ENCODE measurements around the gene PUM1.

PUM1 gene

GRCh38 chr1:30904962-30905335 lies 160.6 kb downstream of the PUM1 start:
- peaks cover 40% of the 10 kb centered on the region for H3K27me3 Mint-ChIP-seq
- peaks cover 13% of the 10 kb centered on the region for H3K4me1 Mint-ChIP-seq
- no peaks in the 10 kb centered on the region for H3K36me3 Mint-ChIP-seq (ENCODE audit: low read depth)
- ATAC-seq (no peak), DNase-seq (no peak)
- no peaks in the 10 kb centered on the region for H3K9me3 Mint-ChIP-seq
- no peak overlapping the region for H3K4me3 Mint-ChIP-seq
- no peak overlapping the region for H3K27ac Mint-ChIP-seq

GRCh38 chr1:30904191-30904961 lies 161.1 kb downstream of the PUM1 start:
- Mint-ChIP-seq H3K4me1 (peaks cover 10% of the 10 kb centered on the region), H3K27me3 (peaks cover 38% of the 10 kb centered on the region), H3K4me3 (no peak overlapping the region), H3K27ac (no peak overlapping the region), H3K9me3 (no peaks in the 10 kb centered on the region), H3K36me3 (ENCODE audit: low read depth) (no peaks in the 10 kb centered on the region)
- no peak for ATAC-seq
- DNase-seq, result no peak

- H3K4me3 Mint-ChIP-seq, result no peak overlapping the region
- H3K4me1 Mint-ChIP-seq, result peaks cover 6% of the 10 kb centered on the region
- no peaks in the 10 kb centered on the region for H3K36me3 Mint-ChIP-seq (ENCODE audit: low read depth)
- peaks cover 32% of the 10 kb centered on the region for H3K27me3 Mint-ChIP-seq
- no peak overlapping the region for H3K27ac Mint-ChIP-seq
- no peaks in the 10 kb centered on the region for H3K9me3 Mint-ChIP-seq
- DNase-seq, result no peak
- no peak for ATAC-seq
Observed at GRCh38 chr1:30903343-30904034, 162.0 kb downstream of the PUM1 start.

DNA sequence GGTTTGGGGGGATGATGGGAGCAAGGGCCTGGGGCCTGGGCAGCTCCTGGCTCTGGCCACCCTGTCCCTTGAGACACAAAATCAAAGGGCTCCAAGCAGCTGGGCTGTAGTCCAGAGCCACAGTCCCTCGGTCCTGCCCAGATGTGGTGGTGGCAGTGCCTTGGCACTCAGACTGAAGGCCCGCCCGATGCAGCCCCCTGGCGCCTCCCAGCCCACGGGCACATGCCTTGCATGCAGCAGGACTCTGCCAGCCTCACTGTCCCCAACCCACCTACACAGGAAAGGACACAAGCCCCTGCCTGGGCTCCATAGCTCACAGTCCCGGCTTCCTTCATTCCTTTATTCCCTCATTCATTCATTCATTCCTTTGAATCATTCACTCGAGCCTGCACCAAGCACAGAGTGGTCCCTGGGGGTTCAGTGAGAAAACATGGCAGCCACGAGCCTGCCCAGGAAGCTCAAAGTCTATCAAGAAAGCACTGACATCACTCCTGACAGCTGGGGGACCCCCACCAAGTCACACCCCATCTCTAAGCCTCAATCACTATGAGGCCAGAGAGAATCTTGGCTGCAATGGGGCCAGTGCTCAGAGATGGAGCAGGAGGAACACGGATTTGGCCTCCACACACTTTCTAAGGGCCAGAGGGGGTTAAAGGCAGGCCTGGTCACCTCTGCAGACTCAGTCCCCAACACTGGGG lies 162.8 kb downstream of the PUM1 start:
- H3K4me3 Mint-ChIP-seq, result no peak overlapping the region
- peaks cover 30% of the 10 kb centered on the region for H3K27me3 Mint-ChIP-seq
- peaks cover 5% of the 10 kb centered on the region for H3K4me1 Mint-ChIP-seq
- H3K36me3 Mint-ChIP-seq (ENCODE audit: low read depth), result no peaks in the 10 kb centered on the region
- no peaks in the 10 kb centered on the region for H3K9me3 Mint-ChIP-seq
- no peak overlapping the region for H3K27ac Mint-ChIP-seq
- ATAC-seq (no peak), DNase-seq (no peak)

DNA sequence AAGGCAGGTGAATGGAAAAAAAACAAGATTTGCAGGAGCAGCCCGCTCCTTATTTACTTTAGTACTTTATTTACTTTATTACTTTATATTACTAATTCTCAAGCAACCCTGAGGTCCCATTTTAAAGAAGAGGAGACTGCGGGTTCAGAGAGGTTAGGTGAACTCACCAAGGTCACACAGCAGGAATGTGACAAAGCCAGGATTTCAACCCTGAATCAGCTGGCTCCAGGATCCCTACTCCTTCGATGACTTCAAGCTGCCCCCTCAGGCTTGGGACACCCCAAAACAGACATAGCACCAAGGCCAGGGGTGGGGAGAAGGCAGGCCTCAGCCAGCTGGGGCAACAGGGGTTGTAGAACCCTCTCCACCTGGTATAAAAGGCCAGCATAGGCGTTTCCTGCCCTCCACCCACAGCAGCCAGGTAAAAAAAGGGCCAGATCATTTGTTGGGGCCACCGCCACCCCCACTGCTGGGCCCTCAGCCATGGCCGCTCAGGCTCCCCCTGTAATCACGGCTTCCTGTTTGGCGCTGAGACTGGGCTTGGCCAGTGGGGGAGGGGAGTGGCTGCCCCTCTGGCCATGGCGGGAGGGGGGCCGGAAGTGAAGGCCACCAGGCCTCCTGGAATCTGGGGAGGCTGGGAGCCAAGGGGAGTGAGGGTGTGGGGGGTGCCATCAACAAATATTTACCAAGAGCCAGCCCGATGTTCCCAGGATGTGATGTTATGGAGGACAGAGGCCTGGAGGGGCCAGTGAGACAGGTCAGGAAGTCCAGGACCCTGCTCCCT lies 163.5 kb downstream of the PUM1 start:
- H3K4me1 Mint-ChIP-seq, result no peaks in the 10 kb centered on the region
- no peaks in the 10 kb centered on the region for H3K36me3 Mint-ChIP-seq (ENCODE audit: low read depth)
- H3K4me3 Mint-ChIP-seq, result no peak overlapping the region
- ATAC-seq (no peak), DNase-seq (no peak)
- H3K9me3 Mint-ChIP-seq, result no peaks in the 10 kb centered on the region
- no peak overlapping the region for H3K27ac Mint-ChIP-seq
- peaks cover 23% of the 10 kb centered on the region for H3K27me3 Mint-ChIP-seq

DNA sequence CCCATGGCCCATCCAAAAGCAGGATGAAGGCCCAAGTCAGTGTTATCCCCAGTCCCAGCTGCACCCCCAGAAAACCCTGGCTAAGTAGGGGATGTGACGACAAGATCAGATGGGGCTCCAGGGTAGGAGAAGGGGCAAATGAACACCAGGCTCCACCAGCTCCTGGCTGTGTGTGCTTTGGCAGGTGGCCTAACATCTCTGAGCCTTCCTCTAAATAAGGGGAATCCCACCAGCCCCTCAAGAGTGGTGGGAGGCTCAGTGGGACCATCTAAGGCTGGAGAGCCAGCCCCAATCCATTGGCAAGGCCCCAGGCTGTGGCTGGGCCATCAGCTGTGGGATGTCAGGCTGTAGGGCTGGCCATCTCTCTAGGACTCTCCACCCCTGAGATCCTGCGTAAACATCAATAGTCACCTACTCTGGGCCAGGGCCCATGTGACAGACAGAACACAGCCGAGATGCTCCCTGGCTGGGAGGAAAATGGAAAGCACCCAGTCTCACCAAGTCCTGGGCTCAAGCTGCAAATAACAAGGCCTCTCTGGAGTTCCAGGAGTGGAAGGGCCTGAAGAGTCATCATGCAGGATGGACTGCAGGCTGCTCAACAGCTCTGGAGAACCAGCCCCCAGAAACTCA lies 164.5 kb downstream of the PUM1 start:
- Mint-ChIP-seq H3K9me3 (no peaks in the 10 kb centered on the region), H3K27ac (no peak overlapping the region), H3K4me1 (no peaks in the 10 kb centered on the region), H3K4me3 (no peak overlapping the region), H3K36me3 (ENCODE audit: low read depth) (no peaks in the 10 kb centered on the region), H3K27me3 (peaks cover 22% of the 10 kb centered on the region)
- DNase-seq (no peak), ATAC-seq (no peak)

GRCh38 chr1:30900486-30900885 lies 165.0 kb downstream of the PUM1 start:
- no peak for ATAC-seq
- Mint-ChIP-seq H3K36me3 (ENCODE audit: low read depth) (no peaks in the 10 kb centered on the region), H3K4me3 (no peak overlapping the region), H3K9me3 (no peaks in the 10 kb centered on the region), H3K27me3 (peaks cover 19% of the 10 kb centered on the region), H3K4me1 (no peaks in the 10 kb centered on the region), H3K27ac (no peak overlapping the region)
- no peak for DNase-seq

DNA sequence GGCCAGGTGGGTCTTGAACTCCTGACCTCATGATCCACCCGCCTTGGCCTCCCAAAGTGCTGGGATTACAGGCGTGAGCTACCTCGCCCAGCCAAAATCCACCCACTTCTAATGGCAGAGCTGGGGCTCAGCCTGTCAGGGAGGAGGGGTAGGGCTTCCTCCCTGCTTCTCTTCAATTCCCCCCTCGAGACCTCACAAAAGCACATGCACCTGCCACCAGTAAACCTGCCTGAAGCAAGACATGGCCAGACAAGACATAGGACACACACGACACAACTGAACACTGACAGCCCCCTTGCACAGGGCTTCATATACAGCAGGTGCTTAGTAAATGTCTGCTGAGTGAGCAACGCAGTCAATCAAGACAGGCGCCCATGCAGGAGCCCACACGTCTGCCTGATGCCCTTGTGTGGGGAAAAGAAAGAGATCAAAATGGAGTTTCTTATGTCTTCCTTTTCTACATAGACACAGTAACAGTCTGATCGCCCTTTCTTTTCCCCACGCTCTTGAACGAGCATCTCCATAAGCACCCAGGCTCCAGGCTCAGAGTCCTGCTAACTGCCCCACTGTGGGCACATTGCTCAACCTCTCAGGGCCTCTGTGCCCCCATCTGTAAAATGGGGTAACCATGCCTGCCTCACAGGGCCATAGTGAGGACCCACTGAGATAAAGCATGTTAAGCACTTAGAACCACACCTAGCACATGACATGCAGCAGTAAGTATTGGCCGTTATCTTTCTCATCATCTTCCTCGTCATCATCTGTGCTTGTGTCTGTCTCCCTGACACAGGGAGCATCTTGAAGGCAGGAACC lies 165.7 kb downstream of the PUM1 start:
- H3K4me1 Mint-ChIP-seq, result no peaks in the 10 kb centered on the region

GRCh38 chr1:30898031-30898815 lies 167.3 kb downstream of the PUM1 start:
- Mint-ChIP-seq H3K27ac (no peak overlapping the region), H3K36me3 (ENCODE audit: low read depth) (no peaks in the 10 kb centered on the region), H3K27me3 (peaks cover 18% of the 10 kb centered on the region), H3K4me1 (no peaks in the 10 kb centered on the region), H3K9me3 (peaks cover 3% of the 10 kb centered on the region), H3K4me3 (no peak overlapping the region)
- DNase-seq, result no peak
- ATAC-seq, result no peak

More for the DNA sequence above, 165.7 kb downstream of the PUM1 start:
- H3K27ac Mint-ChIP-seq, result no peak overlapping the region
- no peaks in the 10 kb centered on the region for H3K36me3 Mint-ChIP-seq (ENCODE audit: low read depth)
- ATAC-seq (no peak), DNase-seq (no peak)
- peaks cover 22% of the 10 kb centered on the region for H3K27me3 Mint-ChIP-seq
- H3K4me3 Mint-ChIP-seq, result no peak overlapping the region
- H3K9me3 Mint-ChIP-seq, result no peaks in the 10 kb centered on the region

GRCh38 chr1:30896905-30897304 lies 168.6 kb downstream of the PUM1 start:
- Mint-ChIP-seq H3K36me3 (ENCODE audit: low read depth) (no peaks in the 10 kb centered on the region), H3K27me3 (peaks cover 19% of the 10 kb centered on the region), H3K4me3 (no peak overlapping the region), H3K9me3 (peaks cover 3% of the 10 kb centered on the region), H3K4me1 (no peaks in the 10 kb centered on the region), H3K27ac (no peak overlapping the region)
- DNase-seq, result no peak
- ATAC-seq, result no peak

- peaks cover 20% of the 10 kb centered on the region for H3K27me3 Mint-ChIP-seq
- ATAC-seq, result no peak
- H3K9me3 Mint-ChIP-seq, result peaks cover 3% of the 10 kb centered on the region
- no peaks in the 10 kb centered on the region for H3K36me3 Mint-ChIP-seq (ENCODE audit: low read depth)
- H3K4me1 Mint-ChIP-seq, result no peaks in the 10 kb centered on the region
- H3K4me3 Mint-ChIP-seq, result no peak overlapping the region
- DNase-seq, result no peak
- H3K27ac Mint-ChIP-seq, result no peak overlapping the region
Observed at GRCh38 chr1:30895944-30896660, 169.4 kb downstream of the PUM1 start.

DNA sequence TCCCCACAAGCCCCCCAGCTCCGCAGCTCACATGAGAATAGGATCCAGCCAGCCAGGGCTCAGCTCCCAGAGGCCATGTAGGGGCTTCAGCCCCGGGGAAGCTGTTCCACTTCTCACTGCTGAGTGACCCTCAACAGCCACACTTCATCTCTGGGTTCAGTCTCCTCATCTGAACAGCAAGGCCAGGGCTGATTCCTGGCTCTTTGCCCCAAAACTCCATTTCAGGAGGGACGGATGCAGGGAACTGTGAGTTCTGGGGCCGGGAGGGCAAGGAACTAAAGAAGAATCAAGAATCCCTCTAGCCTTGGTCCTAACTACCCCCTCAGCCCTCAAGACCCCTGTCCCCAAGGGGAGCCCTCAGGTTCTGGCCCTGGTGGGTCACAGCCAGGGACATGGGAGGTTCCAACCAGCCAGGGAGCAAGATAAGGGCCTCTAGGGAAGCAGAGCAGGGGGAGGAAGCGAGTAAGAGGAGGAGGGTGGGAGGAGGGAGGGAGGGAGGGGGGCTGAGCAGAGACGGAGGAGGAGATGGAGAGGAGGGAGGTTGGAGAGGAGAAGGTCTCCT lies 170.1 kb downstream of the PUM1 start:
- DNase-seq (no peak), ATAC-seq (no peak)
- H3K4me1 Mint-ChIP-seq, result no peaks in the 10 kb centered on the region
- H3K36me3 Mint-ChIP-seq (ENCODE audit: low read depth), result no peaks in the 10 kb centered on the region
- H3K9me3 Mint-ChIP-seq, result peaks cover 3% of the 10 kb centered on the region
- no peak overlapping the region for H3K4me3 Mint-ChIP-seq
- peaks cover 20% of the 10 kb centered on the region for H3K27me3 Mint-ChIP-seq
- no peak overlapping the region for H3K27ac Mint-ChIP-seq
